ENCODE results near the gene CD82.

CD82 gene

DNA sequence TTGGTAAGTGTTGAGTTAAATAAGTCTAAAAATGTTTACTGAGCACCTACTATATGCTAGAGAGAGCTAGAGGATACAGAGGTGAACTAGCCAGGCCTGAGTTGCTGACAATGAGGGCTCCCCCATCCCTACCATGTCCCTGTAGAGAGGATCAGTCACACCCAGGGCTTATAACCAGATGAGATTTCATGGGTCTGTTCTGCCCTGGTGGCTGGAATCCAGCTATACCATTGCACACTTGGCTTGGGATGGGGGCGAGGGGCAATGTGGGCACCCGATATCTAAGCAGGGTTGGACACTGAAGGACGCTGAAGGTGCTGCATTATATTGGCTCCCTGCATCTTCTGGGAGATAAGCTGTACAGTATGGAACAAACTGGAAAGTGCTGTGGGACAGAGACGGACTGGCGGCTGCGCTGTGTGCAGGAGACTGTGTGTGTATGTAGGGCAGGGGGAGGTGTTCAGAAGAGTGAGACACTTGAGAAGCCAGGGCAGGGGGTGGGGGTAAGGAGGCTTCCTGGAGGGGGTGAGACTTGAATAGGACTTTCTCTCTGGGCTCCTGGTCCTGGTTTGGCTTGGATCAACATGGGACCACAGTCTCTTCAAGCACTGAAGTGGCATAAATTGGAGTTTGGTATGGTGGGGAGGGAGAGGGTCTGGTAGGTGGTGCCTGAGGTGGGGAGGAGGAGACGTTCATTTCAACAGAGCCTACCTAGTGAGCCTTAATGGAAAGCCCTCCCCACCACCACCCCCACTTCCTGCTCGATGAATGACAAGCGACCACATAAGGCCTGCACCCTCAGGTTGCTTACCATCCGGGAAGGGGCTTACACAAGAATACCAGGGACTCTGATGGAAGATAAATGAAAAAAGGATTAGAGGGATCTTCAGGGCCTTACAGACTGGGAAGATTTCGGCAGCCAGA lies 1.8 kb downstream of the CD82 start:
- no peak for DNase-seq (ENCODE audit: low read depth)
- no peak overlapping the region for H3K4me3 ChIP-seq (ENCODE audit: low read depth, low read length)
- TF ChIP-seq, protein P1, sequence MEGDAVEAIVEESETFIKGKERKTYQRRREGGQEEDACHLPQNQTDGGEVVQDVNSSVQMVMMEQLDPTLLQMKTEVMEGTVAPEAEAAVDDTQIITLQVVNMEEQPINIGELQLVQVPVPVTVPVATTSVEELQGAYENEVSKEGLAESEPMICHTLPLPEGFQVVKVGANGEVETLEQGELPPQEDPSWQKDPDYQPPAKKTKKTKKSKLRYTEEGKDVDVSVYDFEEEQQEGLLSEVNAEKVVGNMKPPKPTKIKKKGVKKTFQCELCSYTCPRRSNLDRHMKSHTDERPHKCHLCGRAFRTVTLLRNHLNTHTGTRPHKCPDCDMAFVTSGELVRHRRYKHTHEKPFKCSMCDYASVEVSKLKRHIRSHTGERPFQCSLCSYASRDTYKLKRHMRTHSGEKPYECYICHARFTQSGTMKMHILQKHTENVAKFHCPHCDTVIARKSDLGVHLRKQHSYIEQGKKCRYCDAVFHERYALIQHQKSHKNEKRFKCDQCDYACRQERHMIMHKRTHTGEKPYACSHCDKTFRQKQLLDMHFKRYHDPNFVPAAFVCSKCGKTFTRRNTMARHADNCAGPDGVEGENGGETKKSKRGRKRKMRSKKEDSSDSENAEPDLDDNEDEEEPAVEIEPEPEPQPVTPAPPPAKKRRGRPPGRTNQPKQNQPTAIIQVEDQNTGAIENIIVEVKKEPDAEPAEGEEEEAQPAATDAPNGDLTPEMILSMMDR (conservative IDR thresholded peaks at IDR 0.05; ENCODE audit: low read depth, low read length): peak; percentile 46

DNA sequence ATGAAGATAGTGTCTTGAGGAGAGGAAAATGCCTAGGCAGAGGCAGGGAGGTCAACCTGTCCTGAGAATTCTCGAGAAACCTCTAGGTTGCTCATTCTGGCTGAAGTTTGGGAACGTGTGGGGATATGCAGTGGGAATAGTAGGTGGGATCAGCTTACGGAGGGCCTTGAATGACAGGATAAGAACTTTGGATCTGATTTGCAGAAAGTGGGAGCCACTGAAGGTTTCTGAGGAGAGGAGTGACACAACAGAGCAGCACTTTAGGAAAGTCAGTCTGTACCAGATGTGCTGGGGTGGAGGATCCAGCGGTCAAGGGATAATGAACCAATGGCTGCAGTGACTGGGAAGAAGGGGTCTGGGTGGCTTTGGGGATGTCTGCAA lies 2.4 kb downstream of the CD82 start:
- H3K4me3 ChIP-seq (ENCODE audit: low read depth, low read length): no peak overlapping the region
- TF ChIP-seq, protein P1 (conservative IDR thresholded peaks at IDR 0.05; ENCODE audit: low read depth, low read length): no peak
- DNase-seq (ENCODE audit: low read depth): no peak

DNA sequence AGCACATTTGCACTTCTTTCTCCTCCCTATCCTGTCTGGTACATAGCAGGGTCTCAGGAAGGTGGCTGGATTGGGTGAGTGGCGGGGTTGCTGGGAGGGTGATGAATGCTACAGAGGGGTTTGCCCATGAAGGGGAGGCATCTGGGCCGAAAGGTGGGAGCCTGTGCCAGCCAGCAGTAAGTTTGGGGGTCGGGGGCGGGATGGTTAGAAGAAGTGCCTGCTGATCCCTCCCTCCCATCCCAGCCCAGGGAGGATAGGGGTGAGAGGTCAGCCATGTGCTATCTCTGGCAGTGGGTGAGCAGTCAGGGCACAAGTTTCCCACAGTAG lies 2.8 kb downstream of the CD82 start:
- no peak overlapping the region for H3K4me3 ChIP-seq (ENCODE audit: low read depth, low read length)
- no peak for DNase-seq (ENCODE audit: low read depth)
- TF ChIP-seq, protein P1 (conservative IDR thresholded peaks at IDR 0.05; ENCODE audit: low read depth, low read length): no peak

DNA sequence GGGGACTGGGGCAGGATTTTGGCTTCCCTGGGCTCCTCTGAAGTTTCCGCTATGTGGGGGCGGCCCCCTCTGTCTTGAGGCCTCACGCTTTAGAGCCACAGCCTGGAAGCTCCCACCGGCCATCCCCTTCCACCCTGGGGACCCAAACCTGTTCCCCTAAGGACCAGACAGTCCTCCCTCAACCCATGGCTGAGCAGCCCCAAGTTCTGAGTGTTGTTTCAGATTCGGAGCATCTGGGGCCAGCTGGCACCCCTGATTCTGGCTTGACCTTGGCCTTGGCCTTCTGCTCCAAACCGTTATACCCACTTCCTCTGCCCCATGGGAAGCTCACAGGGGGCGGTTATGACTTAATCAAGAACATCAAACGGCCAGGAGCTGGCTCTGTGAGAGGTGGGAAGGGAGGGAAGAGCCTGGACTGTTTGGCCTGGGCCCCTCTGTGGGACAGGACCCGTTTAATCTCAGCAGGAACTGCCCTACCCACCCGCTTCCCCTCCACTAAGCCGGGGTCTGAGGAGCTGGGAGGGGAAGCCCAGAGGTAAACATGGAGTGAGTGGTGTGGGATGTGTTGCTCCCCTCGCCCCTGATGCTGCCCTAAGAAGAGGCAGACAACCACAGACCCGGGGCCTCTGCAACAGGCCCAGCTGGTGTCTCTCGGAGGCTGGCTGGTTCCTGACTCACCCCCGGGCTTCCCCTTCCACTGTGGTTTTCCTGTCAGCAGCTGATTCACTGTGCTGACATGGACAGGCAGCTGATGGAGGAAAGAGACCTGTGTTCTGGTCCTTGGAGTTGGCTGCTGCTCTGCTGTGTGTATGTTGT lies 3.4 kb downstream of the CD82 start:
- no peak overlapping the region for H3K4me3 ChIP-seq (ENCODE audit: low read depth, low read length)
- TF ChIP-seq, protein P1 (conservative IDR thresholded peaks at IDR 0.05; ENCODE audit: low read depth, low read length): no peak
- DNase-seq (ENCODE audit: low read depth): peak; percentile 97

DNA sequence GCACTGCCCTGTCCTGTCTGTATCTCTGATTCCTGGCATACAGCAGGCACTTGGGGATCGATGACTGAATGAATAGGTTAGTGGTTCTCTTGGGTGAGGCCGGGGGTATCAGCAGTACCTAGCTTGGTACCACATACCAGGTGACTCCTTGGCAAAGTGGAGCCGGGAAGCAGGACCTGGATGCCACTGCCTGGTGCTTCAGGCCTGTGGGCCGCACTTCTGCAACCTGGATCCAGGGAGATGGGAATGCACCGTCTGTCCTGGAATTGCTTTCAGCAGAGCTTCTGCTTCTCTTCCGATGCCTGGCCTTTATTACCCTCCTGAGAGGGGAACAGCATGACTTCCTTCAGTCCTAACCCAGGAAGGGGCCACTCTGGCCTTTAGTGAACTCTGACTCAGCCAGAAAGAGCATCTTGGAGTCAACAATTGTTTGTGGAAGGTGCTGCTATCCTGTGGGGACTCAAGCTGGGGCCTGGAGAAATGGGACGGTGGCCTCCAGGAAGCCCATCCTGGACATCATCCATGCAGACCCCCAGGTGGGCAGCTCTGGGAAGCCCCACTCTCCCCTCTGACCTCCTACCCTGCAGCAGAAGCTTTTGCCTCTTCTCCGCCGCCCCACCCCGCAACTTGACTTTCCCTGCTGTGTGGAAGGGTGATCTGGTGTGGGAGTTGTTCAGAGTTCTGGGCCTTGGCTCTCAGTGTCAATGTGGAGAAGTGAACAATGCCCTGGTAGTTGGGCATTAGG lies 5.1 kb downstream of the CD82 start:
- DNase-seq (ENCODE audit: low read depth): no peak
- no peak overlapping the region for H3K4me3 ChIP-seq (ENCODE audit: low read depth, low read length)
- TF ChIP-seq, protein P1 (conservative IDR thresholded peaks at IDR 0.05; ENCODE audit: low read depth, low read length): no peak

DNA sequence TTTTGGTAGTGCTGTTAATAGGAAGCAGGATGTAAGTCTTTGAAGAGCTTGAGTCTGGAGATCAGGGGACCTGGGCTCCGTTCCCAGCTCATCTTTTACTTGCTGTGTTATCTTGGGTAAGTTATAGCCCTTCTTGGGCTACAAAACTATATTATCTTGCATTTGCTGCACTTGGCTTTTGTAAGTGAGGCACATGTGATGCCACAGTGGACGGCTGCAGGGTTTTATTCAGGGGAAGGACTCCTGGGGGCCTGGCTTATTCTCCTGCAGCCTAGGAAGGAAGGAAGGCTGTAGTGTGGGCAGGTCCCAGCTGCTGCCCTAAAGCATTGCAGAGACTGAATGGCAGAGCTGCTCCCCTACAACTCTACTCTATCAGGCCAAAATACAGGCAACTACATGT lies 6.4 kb downstream of the CD82 start:
- TF ChIP-seq, protein P1 (conservative IDR thresholded peaks at IDR 0.05; ENCODE audit: low read depth, low read length): no peak
- no peak overlapping the region for H3K4me3 ChIP-seq (ENCODE audit: low read depth, low read length)
- DNase-seq (ENCODE audit: low read depth): no peak

All from choroid plexus epithelial cell (primary cell).